Hematopoietic multipotent progenitor cell treated with erythropoietin and hydrocortisone succinate and interleukin-3 and kit ligand, for 15 days (in vitro differentiated cells): Measurements from ENCODE around the gene OR5V1.
"Not testable (repeated sequence)": the region's sequence is repeated elsewhere in the genome, so short reads cannot be mapped to it uniquely, and the experiment has no call there.

Source experiments
- DNase-seq: peaks from one replicate; pipeline ENCODE4 v3.0.0-alpha.2; 2015; ENCODE audit warnings: low spot score

Gene OR5V1

DNA sequence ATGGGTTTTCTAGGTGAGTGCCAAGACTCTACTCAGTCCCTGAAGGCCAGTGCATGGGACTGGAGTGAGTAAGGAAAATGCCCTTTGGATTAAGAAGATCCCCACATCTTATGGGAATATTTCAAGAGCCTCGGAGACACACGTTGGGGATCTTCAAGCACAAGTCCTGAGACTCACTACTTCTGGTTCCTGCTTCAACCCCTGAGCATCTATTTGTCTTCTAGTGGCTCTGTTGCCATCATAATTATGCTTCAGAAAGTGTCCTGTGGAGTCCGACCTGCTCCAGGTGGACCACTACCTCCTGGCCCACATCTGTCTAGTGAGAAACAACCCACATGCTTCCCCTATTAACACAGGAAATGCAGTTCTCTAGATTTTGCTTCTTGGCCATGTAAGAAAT is at the start of gene OR5V1:
Gene OR5V1 (minus strand): TSS at position 101 of the 400 bp plus-strand sequence. CDS start 12,670 bp downstream, outside the sequence.
- DNase-seq: no peak

DNA sequence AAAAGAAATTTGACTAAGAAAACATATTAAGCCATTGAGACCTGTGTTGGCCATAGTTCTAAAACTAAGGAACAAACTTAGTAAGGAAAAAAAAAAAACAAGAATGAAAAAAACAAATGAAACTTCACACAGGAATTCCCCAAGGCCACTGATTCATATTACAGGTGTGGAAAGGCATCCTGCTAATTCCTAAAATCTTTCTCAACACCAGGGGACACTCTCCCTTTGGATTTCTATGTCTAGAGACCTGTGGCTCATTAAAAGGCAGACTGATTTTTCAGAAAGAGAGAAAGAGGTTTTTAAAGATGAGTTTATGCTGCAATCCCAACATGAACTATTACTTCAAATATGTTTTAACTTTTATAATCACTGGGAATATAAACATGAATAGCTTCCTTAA is 45.9 kb upstream of the OR5V1 start, which contains the start of gene OR12D1:
Gene OR12D1 (plus strand): TSS at position 341 of the 400 bp plus-strand sequence.
- DNase-seq: no peak

- no peak for DNase-seq
Observed at GRCh38 chr6:29403801-29404200, 35.1 kb upstream of the OR5V1 start.

- no peak for DNase-seq
Observed at GRCh38 chr6:29399525-29399924, 30.9 kb upstream of the OR5V1 start.

GRCh38 chr6:29395331-29395730 is 26.7 kb upstream of the OR5V1 start, which contains the start of gene OR12D2:
Gene OR12D2 (plus strand): TSS chr6:29395631. CDS start chr6:29396700, 1,069 bp downstream.
- no peak for DNase-seq

DNA sequence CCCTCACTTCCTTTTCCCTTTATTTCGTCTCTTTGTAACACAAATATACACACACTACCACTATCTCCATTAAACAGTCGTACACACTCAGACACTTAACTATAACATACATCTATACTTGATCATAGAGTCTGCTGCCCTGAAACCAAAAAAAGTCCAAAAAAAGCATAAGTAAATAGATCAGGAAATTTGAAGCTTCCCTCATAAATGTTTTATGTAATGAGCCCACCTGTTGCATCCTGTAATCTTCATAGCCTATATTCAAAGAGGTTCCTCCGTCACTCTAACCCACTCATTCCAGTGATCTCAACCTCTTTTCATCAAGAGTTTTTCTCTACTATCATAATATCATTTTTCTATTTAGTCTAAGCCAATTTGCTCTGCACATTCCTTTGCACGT is 19.9 kb upstream of the OR5V1 start:
- no peak for DNase-seq

DNA sequence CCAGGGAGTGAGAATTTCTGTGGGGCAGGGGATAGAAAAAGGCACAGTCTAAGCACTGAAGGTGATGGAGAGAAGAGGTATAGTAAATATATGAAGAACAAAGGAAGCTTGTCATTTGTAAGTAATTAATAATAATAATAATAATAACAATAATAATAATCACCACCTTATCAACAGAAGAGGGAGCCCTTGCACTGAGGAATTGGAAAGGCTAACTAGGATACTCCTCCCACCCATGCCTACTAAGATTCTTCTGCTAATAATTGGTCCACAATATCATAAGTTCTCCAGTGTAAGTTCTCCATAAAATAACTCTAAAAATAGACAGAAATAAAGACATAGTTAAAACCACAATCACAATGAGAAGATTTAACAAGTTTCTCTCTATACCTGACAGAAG is 7.3 kb upstream of the OR5V1 start:
- DNase-seq: no peak

GRCh38 chr6:29375191-29375590 is 6.5 kb upstream of the OR5V1 start, which contains the start of gene OR12D3:
Gene OR12D3 (minus strand): TSS chr6:29375291. CDS start chr6:29375287, 4 bp downstream.
- DNase-seq: no peak

DNA sequence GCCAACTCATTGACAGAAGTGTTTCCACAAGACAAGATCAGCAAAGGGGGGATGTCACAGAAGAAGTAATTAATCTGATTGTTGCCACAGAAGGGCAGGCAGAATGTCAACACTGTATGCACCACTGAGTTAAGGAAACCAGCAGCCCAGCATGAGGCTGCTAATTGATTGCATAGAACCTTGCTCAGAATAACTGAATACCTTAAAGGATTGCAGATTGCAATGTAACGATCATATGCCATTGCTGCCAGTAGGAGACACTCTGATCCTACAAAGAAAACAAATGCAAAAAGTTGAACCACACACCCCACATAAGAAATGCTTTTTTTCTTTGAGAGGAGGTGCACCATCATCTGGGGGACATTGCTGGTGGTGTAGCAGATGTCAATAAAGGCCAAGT is 13.1 kb downstream of the OR5V1 start:
- DNase-seq: no peak

- no peak for DNase-seq
Observed at GRCh38 chr6:29354980-29355379, 13.7 kb downstream of the OR5V1 start.

GRCh38 chr6:29349348-29349747 is 19.3 kb downstream of the OR5V1 start:
- not testable (repeated sequence) for DNase-seq

- DNase-seq: no peak
Observed at GRCh38 chr6:29345380-29345779, 23.3 kb downstream of the OR5V1 start.

DNA sequence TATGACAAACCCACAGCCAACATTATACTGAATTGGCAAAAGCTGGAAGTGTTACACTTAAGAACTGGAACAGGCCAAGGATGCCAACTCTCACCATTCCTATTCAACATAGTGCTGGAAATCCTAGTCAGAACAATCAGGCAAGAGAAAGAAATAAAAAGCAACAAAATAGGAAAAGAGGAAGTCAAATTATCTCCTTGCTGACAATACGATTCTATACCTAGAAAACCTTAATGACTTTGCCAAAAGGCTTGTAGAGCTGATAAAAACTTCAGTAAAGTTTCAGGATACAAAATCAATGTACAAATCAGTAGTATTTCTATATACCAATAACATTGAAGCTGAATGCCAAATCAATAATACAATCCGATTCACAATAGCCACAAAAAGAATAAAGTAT is 32.4 kb downstream of the OR5V1 start:
- no peak for DNase-seq

DNA sequence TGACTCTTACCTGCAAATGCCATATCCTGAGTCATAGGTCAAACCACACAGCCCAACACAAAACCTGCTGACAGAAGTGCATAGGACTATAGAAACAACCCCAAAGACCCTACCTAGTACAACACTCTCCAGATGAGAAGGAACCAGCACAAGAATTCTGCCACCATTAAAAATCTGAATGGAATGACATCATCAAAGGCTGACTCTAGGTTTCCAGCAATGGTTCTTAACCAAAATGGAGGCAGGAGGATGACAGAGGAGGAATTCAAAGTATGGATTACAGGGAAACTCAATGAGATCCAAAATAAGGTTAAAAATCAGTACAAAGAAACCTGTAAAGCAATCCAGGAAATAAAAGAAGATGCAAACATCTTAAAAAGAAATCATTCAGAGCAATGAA is 36.0 kb downstream of the OR5V1 start:
- DNase-seq: no peak

DNA sequence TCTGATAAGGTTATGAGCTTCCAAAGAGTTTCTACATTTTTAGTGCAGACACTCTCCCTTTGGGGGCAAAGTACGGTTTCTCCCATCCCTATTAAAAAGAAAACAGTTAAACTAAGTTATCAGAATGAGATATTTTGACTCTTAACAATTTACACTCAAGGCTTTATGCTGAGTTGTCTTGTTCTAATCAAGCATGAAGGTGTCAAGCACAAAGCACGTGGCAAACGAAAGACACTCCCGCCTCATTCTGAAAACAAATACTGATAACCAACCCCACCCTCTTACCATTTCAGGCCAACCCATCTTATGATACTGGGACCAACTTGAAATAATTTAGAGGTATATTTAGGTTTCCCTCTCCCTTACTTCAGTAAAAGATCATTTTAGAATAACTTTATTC is 42.9 kb downstream of the OR5V1 start:
- no peak for DNase-seq

DNA sequence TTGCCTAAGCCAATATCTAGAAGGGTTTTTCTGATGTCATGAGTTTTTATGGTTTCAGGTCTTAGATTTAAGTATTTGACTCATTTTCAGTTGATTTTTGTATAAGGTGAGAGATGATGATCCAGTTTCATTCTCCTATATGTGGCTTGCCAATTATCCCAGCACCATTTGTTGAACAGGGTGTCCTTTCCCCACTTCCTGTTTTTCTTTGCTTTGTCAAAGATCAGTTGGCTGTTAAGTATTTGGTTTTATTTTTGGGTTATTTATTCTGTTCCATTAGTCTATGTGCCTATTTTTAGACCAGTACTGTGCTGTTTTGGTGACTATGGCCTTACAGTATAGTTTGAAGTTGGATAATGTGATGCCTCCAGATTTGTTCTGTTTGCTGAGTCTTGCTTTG is 45.3 kb downstream of the OR5V1 start:
- DNase-seq: not testable (repeated sequence)

DNA sequence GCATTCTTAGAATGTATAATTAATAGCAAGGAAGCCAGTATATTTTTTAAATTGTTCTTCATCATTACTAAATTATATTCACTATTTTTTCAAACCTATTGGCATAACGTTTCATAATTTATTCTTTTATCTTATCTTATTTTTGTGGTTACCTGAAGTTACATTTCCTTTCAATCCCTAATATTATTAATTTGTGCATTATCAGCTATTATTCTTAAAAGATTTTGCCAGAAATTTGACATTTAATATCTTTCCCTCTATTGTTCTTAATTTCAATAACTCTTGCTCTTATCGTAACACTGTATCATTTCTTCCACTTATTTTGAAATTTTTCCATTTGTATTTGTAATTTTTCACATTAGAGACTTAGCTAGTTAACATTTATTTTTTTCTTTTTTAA is 48.7 kb downstream of the OR5V1 start:
- DNase-seq: no peak
